DMS114 treated with DMSO at 0.1 percent for 48 hours (cell line): ENCODE measurements around the gene POLD4.
A peak's percentile ranks its signal among the peaks of the same experiment; 100 is the strongest.
"Not testable (repeated sequence)": the region's sequence is repeated elsewhere in the genome, so short reads cannot be mapped to it uniquely, and the experiment has no call there.

ENCODE experiments used
- DNase-seq: peaks from one replicate; lab custom pipeline; 2025; ENCODE audit not compliant: unreplicated experiment; lab: John Stamatoyannopoulos, UW

POLD4 gene

DNA sequence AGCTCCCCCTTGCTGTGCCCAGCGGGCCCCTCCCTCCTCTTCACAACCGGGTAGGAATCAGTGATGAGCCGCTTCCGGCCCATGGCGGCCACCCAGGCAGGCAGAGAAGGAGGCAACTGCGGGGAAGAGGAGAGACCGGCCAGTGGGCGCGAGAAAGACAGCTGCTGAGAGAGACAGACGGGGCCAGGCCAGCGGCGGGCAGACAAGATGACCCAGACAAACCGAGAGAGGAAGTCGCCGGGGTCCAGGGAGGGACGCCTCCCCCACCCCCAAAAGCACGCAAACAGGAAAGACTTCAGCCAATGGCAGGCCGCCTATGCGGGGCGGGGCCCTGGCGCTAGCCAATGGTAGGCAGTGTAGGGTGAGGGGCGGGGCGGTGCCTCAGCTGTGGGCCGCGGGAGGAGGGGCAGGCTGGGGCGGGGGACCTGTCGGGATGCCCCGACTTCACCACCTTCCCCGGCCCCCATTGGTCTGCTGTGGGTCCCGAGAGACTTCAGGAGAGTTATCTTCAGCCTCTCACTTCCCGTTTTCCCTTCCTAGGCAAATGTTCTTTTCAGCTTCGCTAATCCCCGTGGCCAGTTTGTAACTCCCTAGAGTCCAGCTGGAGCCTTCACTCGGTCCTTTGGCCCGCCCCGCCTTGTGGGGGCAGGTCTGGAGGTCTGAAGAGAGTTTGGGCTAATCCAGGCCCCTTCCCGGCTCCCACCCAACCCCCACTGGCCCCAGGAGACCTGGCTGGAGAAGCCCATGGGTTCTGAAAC is at the start of gene POLD4:
POLD4 (minus strand) TSS at position 230 of the 758 bp plus-strand sequence; CDS start at position 83, 147 bp downstream.
- DNase-seq: peak; percentile 97

DNA sequence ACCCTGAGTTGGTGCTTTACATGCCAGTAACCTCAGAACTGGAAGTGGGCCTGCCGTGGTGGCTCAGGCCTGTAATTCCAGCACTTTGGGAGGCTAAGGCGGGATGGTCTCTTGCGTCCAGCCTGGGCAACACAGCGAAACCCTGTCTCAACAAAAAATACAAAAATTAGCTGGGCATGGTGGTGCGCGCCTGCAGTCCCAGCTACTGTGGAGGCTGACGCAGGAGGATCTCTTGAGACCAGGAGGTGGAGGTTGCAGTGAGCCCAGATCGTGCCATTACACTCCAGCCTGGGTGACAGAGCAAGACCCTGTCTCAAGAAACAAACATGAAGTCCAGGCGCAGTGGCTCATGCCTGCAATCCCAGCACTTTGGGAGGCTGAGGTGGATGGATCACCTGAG is 49.7 kb upstream of the POLD4 start:
- not testable (repeated sequence) for DNase-seq

- not testable (repeated sequence) for DNase-seq
Measured at GRCh38 chr11:67402192-67402839, 49.0 kb upstream of the POLD4 start.

DNA sequence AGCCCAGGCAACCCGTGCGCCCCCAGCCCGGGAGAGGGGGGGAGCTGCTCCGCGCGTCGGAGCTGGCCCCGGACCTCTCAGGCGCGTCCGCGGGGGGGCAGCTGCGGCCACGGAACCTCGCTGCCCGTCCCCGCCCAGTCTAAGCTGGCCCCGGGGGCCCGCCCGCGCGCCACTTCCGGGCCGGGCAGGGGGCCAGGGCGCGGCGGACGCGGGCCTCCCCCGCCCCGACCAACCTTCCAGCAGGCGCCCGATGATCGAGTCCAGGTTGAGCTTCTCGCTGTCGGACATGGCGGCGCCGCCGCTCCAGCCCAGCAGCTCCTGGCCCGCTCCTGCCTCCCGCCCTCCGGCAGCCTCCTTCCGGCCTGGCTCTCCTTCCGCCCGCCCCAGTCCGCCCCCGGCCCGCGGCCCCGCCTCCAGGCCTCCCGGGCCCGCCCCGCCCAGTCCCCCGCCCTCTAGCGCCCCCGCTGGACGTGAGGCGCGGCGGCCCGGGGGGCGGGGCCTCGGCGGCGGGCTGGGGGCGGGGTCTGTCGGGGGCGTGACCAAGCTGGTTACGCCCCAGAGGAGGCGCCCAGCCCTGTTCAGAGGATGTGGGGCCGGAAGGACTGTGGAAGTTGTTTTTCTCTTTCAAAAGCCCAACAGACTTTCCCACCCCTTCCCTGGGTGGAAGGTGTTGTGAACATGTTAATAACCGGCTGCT is 48.3 kb upstream of the POLD4 start, which contains the start of gene PPP1CA:
PPP1CA (minus strand) TSS at position 364 of the 697 bp plus-strand sequence; CDS start at position 288, 76 bp downstream.
- peak; percentile 73 for DNase-seq

GRCh38 chr11:67400942-67401494 is 47.7 kb upstream of the POLD4 start:
- no peak for DNase-seq

- DNase-seq: no peak
Measured at GRCh38 chr11:67400251-67400941, 47.0 kb upstream of the POLD4 start.

DNA sequence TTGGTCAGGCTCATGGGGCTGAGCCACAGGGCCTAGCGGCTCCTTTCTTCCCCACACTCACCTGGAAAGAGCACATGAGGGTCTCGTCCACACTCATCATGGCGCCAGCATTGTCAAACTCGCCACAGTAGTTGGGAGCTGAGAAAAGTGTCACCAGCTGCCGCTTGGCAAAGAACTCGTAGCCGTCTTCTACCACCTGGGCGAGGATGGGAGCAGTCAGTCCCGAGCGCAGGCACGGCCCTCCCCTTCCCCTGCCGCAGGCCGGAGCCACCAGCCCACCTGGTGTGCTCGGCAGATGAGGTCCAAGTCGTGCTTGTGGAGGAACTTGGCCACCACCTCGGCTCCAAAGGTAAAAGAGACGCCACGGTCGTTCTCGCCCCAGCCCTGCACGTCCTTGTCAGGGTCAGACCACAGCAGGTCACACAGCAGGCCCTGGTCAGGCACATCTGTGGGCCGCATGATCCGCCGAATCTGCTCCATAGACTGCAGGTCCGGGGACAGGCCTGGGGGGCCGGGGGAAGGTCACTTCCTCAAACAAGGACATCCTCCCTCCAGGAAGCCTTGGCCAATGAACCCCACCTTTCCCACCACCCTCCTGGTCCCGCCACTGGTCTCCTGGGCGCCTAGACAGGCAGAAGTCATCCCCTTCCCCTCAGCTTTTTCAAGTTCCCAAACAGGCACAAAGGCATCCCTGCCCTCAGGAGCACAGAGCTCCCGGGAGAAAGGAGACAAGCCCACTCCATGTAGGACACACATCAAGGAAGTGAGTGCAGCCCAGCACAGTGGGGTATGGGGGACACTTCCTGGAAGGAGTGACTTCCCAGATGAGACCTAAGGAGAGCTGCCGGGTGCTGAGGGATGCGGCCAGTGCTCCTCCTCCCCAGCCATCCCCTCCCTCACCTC is 45.6 kb upstream of the POLD4 start:
- no peak for DNase-seq

DNA sequence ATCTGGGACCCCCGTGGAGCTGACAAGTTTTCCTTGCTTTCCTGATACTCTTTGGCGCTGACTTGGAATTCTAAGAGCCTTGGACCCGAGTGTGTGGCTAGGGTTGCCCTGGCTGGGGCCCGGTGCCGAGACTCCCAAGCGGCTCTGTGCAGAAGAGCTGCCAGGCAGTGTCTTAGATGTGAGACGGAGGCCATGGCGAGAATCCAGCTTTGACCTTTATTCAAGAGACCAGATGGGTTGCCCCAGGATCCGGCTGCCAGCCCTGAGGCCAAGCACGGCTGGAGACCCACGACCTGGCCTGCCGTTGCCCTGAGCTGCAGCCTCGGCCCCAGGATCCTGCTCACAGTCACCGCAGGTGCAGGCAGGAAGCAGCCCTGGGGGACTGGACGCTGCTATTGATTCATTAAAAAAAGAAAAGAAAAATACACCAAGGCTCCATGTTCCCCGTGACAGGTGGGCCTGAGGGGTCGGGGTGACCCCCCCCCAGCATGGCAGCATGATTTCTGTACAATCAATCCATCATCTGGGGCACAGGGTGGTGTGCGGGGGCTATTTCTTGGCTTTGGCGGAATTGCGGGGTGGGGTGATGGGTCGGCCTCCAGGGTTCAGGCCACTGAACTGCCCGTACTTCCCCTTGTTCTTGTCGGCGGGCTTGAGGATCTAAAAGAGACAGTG is 44.8 kb upstream of the POLD4 start:
- no peak for DNase-seq

GRCh38 chr11:67397536-67397935 is 44.2 kb upstream of the POLD4 start:
- no peak for DNase-seq

DNA sequence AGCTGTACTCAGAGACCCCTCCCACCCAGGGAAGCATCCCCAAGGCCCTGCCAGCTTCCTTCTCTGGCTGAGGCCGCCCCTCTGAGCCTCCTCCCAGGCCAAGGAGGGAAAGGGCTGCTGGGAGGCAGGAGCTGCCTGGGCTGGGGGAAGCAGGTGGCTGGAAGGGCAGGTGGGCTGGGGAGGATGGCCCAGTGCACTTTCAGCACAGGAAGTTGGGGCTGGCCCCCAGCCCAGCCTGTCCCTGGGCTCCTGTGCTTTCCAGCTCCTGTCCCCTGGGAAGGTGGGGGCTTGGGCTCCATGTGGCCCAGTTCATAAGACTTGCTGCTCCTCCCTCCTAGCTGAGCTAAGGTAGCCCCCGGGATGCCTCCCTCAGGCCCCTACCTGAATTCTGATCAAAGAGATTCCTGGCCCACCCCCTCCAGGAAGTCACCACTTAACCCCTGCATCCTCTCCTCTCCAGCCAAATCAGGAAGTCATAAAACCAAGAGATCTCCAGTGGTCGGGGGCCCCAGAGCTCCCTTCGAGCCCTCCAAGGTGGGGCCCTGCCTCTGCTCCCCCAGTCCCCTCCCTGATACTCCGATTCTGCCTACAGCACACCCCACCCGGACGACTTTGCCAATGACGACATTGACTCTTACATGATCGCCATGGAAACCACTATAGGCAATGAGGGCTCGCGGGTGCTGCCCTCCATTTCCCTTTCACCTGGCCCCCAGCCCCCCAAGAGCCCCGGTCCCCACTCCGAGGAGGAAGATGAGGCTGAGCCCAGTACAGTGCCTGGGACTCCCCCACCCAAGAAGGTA is 43.4 kb upstream of the POLD4 start:
- no peak for DNase-seq

GRCh38 chr11:67396259-67396581 is 42.9 kb upstream of the POLD4 start:
- DNase-seq: no peak

DNA sequence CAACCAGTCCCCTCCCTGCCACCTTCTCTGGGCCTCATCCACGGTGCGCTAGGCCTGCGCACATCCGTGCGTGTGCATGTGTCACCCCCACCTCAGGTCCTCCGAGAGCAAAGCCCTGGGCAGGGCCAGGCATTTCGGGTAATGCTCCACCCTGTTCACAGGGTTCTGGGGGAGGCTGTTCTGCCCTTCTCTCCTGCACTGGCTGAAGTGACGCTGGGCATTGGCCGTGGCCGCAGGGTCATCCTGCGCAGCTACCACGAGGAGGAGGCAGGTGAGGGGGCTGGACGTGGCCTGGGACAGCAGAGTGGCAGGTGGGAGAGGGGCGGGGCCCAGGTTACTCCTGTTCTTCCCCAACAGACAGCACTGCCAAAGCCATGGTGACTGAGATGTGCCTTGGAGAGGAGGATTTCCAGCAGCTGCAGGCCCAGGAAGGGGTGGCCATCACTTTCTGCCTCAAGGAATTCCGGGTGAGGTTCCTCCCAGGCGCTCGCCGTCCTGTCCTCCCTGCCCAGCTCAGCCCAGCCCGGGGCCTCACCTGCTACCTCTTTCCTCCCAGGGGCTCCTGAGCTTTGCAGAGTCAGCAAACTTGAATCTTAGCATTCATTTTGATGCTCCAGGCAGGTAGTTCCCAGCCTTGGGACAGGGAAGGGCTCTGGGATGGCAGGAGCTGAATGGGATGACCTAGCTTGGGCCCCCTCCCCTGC is 42.4 kb upstream of the POLD4 start:
- no peak for DNase-seq

DNA sequence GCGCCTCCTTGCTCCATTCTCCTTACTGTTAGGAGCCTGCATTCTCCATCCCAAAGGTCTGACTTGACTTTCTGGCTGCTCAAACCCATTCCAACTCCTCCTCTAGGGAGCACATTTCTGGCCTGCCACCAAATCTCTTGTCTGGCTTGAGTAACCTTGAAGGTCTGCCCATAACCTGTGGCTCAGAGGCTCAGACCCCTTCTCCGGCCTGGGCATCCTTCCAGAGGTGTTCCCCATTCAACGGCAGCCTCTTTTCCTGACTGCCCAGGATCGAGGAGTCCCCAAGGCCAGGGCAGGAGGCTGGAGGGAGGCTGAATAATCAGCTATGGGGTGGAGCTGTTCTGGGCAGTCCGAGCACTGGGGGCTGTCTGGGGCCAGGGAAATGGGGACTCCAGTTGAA is 40.6 kb upstream of the POLD4 start:
- no peak for DNase-seq

- no peak for DNase-seq
Measured at GRCh38 chr11:67393437-67393836, 40.1 kb upstream of the POLD4 start.

DNA sequence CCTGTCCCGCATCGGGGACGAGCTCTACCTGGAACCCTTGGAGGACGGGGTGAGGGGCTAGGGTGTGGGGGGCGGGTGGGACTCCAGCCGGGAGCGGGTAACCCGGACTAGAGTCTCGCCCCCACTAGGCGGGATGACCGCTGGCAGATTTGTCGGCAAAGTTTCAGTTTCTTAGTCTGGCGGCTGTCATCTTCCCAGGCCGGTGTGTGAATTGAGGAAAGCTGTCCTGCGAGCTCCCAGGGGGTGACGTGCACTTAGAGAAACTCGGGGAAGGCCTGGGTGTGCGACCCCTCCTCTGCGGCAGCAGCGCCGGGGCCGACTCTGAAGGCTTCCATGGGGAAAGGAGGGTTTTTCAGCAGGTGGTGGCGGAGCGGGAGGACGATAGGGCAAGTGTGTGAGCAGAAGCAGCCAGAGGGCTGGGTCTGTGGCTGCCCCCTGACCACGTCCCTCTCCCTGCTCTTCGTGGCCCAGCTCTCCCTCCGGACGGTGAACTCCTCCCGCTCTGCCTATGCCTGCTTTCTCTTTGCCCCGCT is 38.9 kb upstream of the POLD4 start:
- no peak for DNase-seq

- DNase-seq: peak; percentile 89
Measured at GRCh38 chr11:67391304-67392182, 38.2 kb upstream of the POLD4 start, which contains the start of gene RAD9A. TSS of gene RAD9A (plus strand) at chr11:67391986. CDS start at chr11:67392045, 59 bp downstream.

GRCh38 chr11:67390947-67391303 is 37.6 kb upstream of the POLD4 start:
- DNase-seq: no peak
